ENCODE measurements around the gene ZIC4.

The ZIC4 gene

GRCh38 chr3:147404000-147404799 lies 2.1 kb downstream of the ZIC4 start:
- WGBS (ENCODE audit: insufficient coverage) = 31% methylated on average over 4 of the region's 11 CpGs
- Histone ChIP-seq H3K27ac (ENCODE audit: insufficient read depth in 1 of 2, low read depth in 1 of 2, low read length in 2 of 2, poor library complexity in 1 of 2, severe bottlenecking in 2 of 2) (no peak overlapping the region), H3K4me1 (ENCODE audit: control extremely low read depth in 1 of 4, control insufficient read depth in 4 of 4, insufficient read depth in 4 of 4, low read length in 3 of 4) (no peaks in the 10 kb centered on the region), H3K4me3 (ENCODE audit: control insufficient read depth in 1 of 7, extremely low read depth in 1 of 7, insufficient read depth in 4 of 7, low read depth in 2 of 7, low read length in 6 of 7) (no peak overlapping the region), H3K36me3 (ENCODE audit: control insufficient read depth in 4 of 4, insufficient read depth in 4 of 4, low read length in 3 of 4) (no peaks in the 10 kb centered on the region), H3K27me3 (replicated peaks in 2 of 5; ENCODE audit: control insufficient read depth in 4 of 5, insufficient read depth in 5 of 5, low read length in 4 of 5) (peaks cover 13 to 100% (median 66%) of the 10 kb centered on the region in 5 experiments), H3K9me3 (ENCODE audit: control extremely low read depth in 1 of 5, control insufficient read depth in 4 of 5, insufficient read depth in 2 of 5, low read depth in 1 of 5, low read length in 4 of 5) (peaks cover 0 to 29% (median 16%) of the 10 kb centered on the region in 5 experiments)
- DNase-seq = no peak
- CTCF ChIA-PET = no interaction called here
- POLR2A ChIA-PET = no interaction called here

GRCh38 chr3:147403511-147403910 lies 2.8 kb downstream of the ZIC4 start:
- Histone ChIP-seq H3K4me1 (ENCODE audit: control extremely low read depth in 1 of 4, control insufficient read depth in 4 of 4, insufficient read depth in 4 of 4, low read length in 3 of 4) (no peaks in the 10 kb centered on the region), H3K36me3 (ENCODE audit: control insufficient read depth in 4 of 4, insufficient read depth in 4 of 4, low read length in 3 of 4) (no peaks in the 10 kb centered on the region), H3K9me3 (ENCODE audit: control extremely low read depth in 1 of 5, control insufficient read depth in 4 of 5, insufficient read depth in 2 of 5, low read depth in 1 of 5, low read length in 4 of 5) (peaks cover 0 to 26% (median 16%) of the 10 kb centered on the region in 5 experiments), H3K4me3 (ENCODE audit: control insufficient read depth in 1 of 7, extremely low read depth in 1 of 7, insufficient read depth in 4 of 7, low read depth in 2 of 7, low read length in 6 of 7) (no peak overlapping the region), H3K27ac (ENCODE audit: insufficient read depth in 1 of 2, low read depth in 1 of 2, low read length in 2 of 2, poor library complexity in 1 of 2, severe bottlenecking in 2 of 2) (no peak overlapping the region), H3K27me3 (replicated peaks in 2 of 5; ENCODE audit: control insufficient read depth in 4 of 5, insufficient read depth in 5 of 5, low read length in 4 of 5) (peaks cover 20 to 100% (median 69%) of the 10 kb centered on the region in 5 experiments)
- ChIA-PET CTCF (no interaction called here), POLR2A (no interaction called here)
- 51% methylated on average over 5 of the region's 5 CpGs for WGBS (ENCODE audit: insufficient coverage)
- no peak for DNase-seq

- ChIA-PET CTCF (no interaction called here), POLR2A (no interaction called here)
- H3K4me1 ChIP-seq (ENCODE audit: control extremely low read depth in 1 of 4, control insufficient read depth in 4 of 4, insufficient read depth in 4 of 4, low read length in 3 of 4) = peaks cover 0 to 6% (median under 1%) of the 10 kb centered on the region in 4 experiments
- H3K27ac ChIP-seq (ENCODE audit: insufficient read depth in 1 of 2, low read depth in 1 of 2, low read length in 2 of 2, poor library complexity in 1 of 2, severe bottlenecking in 2 of 2) = no peak overlapping the region
- 23% methylated on average over 3 of the region's 5 CpGs for WGBS (ENCODE audit: insufficient coverage)
- no peak overlapping the region for H3K4me3 ChIP-seq (ENCODE audit: control insufficient read depth in 1 of 7, extremely low read depth in 1 of 7, insufficient read depth in 4 of 7, low read depth in 2 of 7, low read length in 6 of 7)
- peaks cover 0 to 26% (median 19%) of the 10 kb centered on the region in 5 experiments for H3K9me3 ChIP-seq (ENCODE audit: control extremely low read depth in 1 of 5, control insufficient read depth in 4 of 5, insufficient read depth in 2 of 5, low read depth in 1 of 5, low read length in 4 of 5)
- peaks cover 17 to 100% (median 64%) of the 10 kb centered on the region in 5 experiments for H3K27me3 ChIP-seq (replicated peaks in 2 of 5; ENCODE audit: control insufficient read depth in 4 of 5, insufficient read depth in 5 of 5, low read length in 4 of 5)
- DNase-seq = no peak
- no peaks in the 10 kb centered on the region for H3K36me3 ChIP-seq (ENCODE audit: control insufficient read depth in 4 of 4, insufficient read depth in 4 of 4, low read length in 3 of 4)
Observed at GRCh38 chr3:147402159-147402558, 4.2 kb downstream of the ZIC4 start.

GRCh38 chr3:147401421-147401820 lies 4.9 kb downstream of the ZIC4 start:
- Histone ChIP-seq H3K36me3 (ENCODE audit: control insufficient read depth in 4 of 4, insufficient read depth in 4 of 4, low read length in 3 of 4) (no peaks in the 10 kb centered on the region), H3K4me3 (ENCODE audit: control insufficient read depth in 1 of 7, extremely low read depth in 1 of 7, insufficient read depth in 4 of 7, low read depth in 2 of 7, low read length in 6 of 7) (no peak overlapping the region), H3K4me1 (ENCODE audit: control extremely low read depth in 1 of 4, control insufficient read depth in 4 of 4, insufficient read depth in 4 of 4, low read length in 3 of 4) (peaks cover 0 to 8% (median under 1%) of the 10 kb centered on the region in 4 experiments), H3K27me3 (replicated peaks in 2 of 5; ENCODE audit: control insufficient read depth in 4 of 5, insufficient read depth in 5 of 5, low read length in 4 of 5) (peaks cover 17 to 100% (median 64%) of the 10 kb centered on the region in 5 experiments), H3K27ac (ENCODE audit: insufficient read depth in 1 of 2, low read depth in 1 of 2, low read length in 2 of 2, poor library complexity in 1 of 2, severe bottlenecking in 2 of 2) (no peak overlapping the region), H3K9me3 (ENCODE audit: control extremely low read depth in 1 of 5, control insufficient read depth in 4 of 5, insufficient read depth in 2 of 5, low read depth in 1 of 5, low read length in 4 of 5) (peaks cover 0 to 25% (median 17%) of the 10 kb centered on the region in 5 experiments)
- POLR2A ChIA-PET = no interaction called here
- WGBS (ENCODE audit: insufficient coverage) = 29% methylated on average over 1 of the region's 1 CpG
- CTCF ChIA-PET = interaction anchor here (1.2 kb wide), 1 partner anchor 20 kb away, joined by 3 read pairs; no protein-coding TSS in a partner anchor
- no peak for DNase-seq

DNA sequence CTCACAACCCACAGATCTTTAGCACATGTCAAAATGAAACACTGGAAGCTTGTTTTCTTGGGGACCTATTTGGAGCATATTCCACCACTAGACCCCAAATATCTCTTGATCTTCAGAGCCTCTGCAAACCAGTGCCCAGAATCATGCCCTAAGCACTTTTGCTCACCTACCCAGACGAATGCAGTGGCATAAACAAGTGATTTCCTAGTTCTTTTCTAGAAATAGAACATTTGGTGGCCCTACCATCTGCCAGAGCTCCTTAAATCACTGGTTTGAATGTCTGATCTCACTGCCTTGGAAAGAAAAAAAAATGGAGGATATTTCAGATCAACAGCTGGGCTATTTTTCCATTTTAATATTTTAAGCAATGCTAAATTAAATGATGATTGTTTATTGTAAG lies 5.3 kb downstream of the ZIC4 start:
- peaks cover 0 to 8% (median under 1%) of the 10 kb centered on the region in 4 experiments for H3K4me1 ChIP-seq (ENCODE audit: control extremely low read depth in 1 of 4, control insufficient read depth in 4 of 4, insufficient read depth in 4 of 4, low read length in 3 of 4)
- CTCF ChIA-PET = interaction anchor here (1.2 kb wide), 1 partner anchor 21 kb away, joined by 3 read pairs; no protein-coding TSS in a partner anchor
- DNase-seq = no peak
- POLR2A ChIA-PET = no interaction called here
- no peak overlapping the region for H3K27ac ChIP-seq (ENCODE audit: insufficient read depth in 1 of 2, low read depth in 1 of 2, low read length in 2 of 2, poor library complexity in 1 of 2, severe bottlenecking in 2 of 2)
- no peaks in the 10 kb centered on the region for H3K36me3 ChIP-seq (ENCODE audit: control insufficient read depth in 4 of 4, insufficient read depth in 4 of 4, low read length in 3 of 4)
- 60% methylated on average over 1 of the region's 1 CpG for WGBS (ENCODE audit: insufficient coverage)
- peaks cover 17 to 100% (median 66%) of the 10 kb centered on the region in 5 experiments for H3K27me3 ChIP-seq (replicated peaks in 2 of 5; ENCODE audit: control insufficient read depth in 4 of 5, insufficient read depth in 5 of 5, low read length in 4 of 5)
- H3K9me3 ChIP-seq (ENCODE audit: control extremely low read depth in 1 of 5, control insufficient read depth in 4 of 5, insufficient read depth in 2 of 5, low read depth in 1 of 5, low read length in 4 of 5) = peaks cover 0 to 25% (median 17%) of the 10 kb centered on the region in 5 experiments
- H3K4me3 ChIP-seq (ENCODE audit: control insufficient read depth in 1 of 7, extremely low read depth in 1 of 7, insufficient read depth in 4 of 7, low read depth in 2 of 7, low read length in 6 of 7) = no peak overlapping the region

DNA sequence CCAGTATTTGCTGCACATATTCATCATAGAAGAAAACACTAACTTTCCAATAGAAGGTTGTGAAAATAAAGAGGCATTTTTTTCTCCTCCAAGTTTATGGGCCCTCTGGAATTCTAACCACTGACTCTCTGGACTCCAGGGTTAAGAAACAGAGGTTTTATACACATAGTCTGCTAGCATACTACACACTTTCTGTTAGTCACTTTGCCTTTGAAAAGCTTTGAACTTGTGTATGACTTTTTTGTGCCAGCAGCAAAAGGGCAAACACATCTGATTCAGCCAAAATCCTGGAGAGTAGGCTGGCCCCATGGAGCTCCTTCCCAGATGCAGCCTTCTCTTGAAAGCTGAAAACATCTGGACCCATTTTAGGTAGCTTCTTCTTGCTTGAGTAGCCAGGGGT lies 6.2 kb downstream of the ZIC4 start:
- Histone ChIP-seq H3K4me3 (ENCODE audit: control insufficient read depth in 1 of 7, extremely low read depth in 1 of 7, insufficient read depth in 4 of 7, low read depth in 2 of 7, low read length in 6 of 7) (no peak overlapping the region), H3K27ac (ENCODE audit: insufficient read depth in 1 of 2, low read depth in 1 of 2, low read length in 2 of 2, poor library complexity in 1 of 2, severe bottlenecking in 2 of 2) (no peak overlapping the region), H3K4me1 (ENCODE audit: control extremely low read depth in 1 of 4, control insufficient read depth in 4 of 4, insufficient read depth in 4 of 4, low read length in 3 of 4) (peaks cover 0 to 8% (median under 1%) of the 10 kb centered on the region in 4 experiments), H3K27me3 (replicated peaks in 2 of 5; ENCODE audit: control insufficient read depth in 4 of 5, insufficient read depth in 5 of 5, low read length in 4 of 5) (peaks cover 17 to 100% (median 66%) of the 10 kb centered on the region in 5 experiments), H3K36me3 (ENCODE audit: control insufficient read depth in 4 of 4, insufficient read depth in 4 of 4, low read length in 3 of 4) (no peaks in the 10 kb centered on the region), H3K9me3 (ENCODE audit: control extremely low read depth in 1 of 5, control insufficient read depth in 4 of 5, insufficient read depth in 2 of 5, low read depth in 1 of 5, low read length in 4 of 5) (peaks cover 0 to 22% (median 13%) of the 10 kb centered on the region in 5 experiments)
- POLR2A ChIA-PET = no interaction called here
- CTCF ChIA-PET = interaction anchor here (1.2 to 1.8 kb wide), 3 partner anchors 11 to 22 kb away, joined by 3 to 6 read pairs (median 6); no protein-coding TSS in a partner anchor
- DNase-seq = no peak

Measured in common myeloid progenitor, CD34-positive (primary cell).